GM12864 (cell line): ENCODE measurements around the gene BARD1.

Experiments used
- DNase-seq: peaks from one replicate; pipeline ENCODE4 v3.0.0-alpha.2; 2011; ENCODE audit warnings: low read depth
- H3K4me3 ChIP-seq: 2 replicates; pipeline ENCODE4 v1.5.1; 2011; ENCODE audit warnings: mild to moderate bottlenecking, low read depth, low read length, control low read depth
- TF ChIP-seq, protein P1 (sequence below): IDR thresholded peaks from 2 replicates; pipeline ENCODE4 v1.5.1; 2011; ENCODE audit warnings: low read depth, mild to moderate bottlenecking, moderate library complexity, low read length, control low read depth, inconsistent platforms; ENCODE audit errors: missing control alignments

The BARD1 gene

DNA sequence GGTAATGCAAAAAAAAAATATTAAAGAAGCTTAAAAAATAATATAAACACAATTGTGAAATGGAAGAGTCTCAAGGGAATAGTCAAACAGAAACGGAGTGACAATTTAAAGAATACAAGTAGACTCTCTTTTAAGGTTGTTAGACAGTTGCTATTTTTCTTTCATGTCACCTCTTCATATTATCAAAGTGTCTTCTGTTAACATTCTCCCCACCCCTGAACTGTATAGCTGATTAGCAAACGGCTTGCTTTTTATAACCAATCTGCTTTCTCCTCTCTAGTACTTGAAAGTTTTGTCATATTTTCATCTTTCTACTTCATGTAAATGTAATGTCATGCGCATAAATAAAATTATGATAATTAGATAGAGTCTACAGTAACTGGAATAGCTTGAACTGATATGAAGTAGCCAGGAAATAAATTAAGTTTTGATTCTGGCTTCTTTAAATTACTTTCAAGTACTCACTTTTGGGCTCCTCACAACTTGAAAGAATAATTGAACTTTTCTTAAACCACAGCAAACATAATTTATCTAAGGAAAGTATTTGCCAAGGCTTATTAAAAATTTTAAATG is 37.0 kb downstream of the BARD1 start:
- no peak overlapping the region for H3K4me3 ChIP-seq
- TF ChIP-seq, protein P1, sequence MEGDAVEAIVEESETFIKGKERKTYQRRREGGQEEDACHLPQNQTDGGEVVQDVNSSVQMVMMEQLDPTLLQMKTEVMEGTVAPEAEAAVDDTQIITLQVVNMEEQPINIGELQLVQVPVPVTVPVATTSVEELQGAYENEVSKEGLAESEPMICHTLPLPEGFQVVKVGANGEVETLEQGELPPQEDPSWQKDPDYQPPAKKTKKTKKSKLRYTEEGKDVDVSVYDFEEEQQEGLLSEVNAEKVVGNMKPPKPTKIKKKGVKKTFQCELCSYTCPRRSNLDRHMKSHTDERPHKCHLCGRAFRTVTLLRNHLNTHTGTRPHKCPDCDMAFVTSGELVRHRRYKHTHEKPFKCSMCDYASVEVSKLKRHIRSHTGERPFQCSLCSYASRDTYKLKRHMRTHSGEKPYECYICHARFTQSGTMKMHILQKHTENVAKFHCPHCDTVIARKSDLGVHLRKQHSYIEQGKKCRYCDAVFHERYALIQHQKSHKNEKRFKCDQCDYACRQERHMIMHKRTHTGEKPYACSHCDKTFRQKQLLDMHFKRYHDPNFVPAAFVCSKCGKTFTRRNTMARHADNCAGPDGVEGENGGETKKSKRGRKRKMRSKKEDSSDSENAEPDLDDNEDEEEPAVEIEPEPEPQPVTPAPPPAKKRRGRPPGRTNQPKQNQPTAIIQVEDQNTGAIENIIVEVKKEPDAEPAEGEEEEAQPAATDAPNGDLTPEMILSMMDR = no peak
- DNase-seq = no peak

DNA sequence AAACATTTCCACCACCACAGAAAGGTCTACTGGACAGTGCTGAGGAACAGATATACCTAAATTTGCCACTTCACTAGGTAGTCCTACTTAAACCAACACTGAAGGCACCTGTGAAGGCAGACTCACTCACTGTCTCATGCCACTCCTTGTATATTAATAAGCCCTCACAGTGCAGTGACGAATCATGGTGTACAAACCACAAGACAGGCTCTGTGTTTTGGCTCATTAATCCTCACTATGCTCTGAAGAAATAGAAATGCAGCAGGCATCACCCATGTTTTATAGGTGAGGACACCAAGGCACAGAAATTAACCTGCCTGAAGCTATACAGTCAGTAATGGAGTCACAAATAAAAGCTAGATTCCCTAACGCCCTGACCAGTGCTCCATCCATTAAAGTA is 44.3 kb downstream of the BARD1 start:
- TF ChIP-seq, protein P1 = no peak
- no peak overlapping the region for H3K4me3 ChIP-seq
- DNase-seq = no peak

DNA sequence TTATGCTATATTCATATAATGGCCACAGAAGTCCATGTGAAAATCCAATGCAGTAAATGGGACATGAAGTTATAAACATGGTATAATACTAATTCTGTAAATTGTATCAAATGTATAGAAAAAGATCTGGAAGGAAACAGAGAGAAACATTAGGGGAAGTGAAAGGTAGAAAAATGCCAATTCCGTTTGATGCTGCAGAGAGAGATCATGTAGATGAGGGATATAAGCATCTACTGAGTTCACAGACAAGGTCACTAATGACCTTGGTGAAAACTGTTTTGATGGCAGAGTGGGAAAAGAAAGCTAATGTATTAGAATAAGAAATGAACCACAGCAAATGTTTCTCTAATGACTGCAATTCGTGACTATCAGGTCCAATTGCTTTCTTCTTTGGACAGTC is 56.0 kb downstream of the BARD1 start:
- no peak for DNase-seq
- no peak overlapping the region for H3K4me3 ChIP-seq
- TF ChIP-seq, protein P1 = no peak

DNA sequence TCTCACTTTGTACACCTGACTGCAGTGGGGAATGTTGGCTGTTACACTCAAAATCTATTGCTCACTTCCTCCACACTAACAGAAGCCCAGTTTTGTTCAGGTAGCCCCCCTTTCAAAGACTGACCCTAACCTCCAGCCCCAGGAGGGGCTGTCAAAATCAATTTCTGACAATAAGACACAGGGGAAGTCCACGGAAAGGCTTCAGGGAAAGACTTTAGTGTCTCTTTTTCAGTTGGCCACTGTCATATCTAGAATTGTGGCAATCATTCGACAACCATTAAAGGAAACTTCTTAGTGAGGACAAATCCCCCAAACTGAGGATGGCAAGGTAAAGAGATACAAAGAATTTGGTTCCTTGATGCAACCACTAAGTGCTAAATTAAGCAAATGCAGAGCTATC is 59.0 kb downstream of the BARD1 start:
- TF ChIP-seq, protein P1 = no peak
- DNase-seq = no peak
- no peak overlapping the region for H3K4me3 ChIP-seq

DNA sequence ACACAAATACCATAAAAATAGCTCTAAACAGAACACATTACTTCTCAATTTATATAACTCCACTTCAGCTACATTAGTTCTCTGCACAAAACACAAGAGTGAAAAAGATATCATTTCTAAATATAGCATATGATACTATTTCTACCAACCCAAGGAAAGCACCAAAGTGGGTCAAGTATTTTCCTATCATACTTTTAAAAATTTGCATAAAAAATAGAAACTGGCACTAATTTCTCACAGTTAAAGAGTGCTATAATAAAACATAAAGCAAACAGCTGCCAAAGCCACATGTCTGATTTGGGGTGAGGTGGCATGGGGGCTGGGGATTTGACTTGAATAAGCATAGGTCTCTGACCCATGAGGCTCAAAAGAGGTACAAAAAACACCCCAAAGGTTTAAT is 61.5 kb downstream of the BARD1 start:
- no peak overlapping the region for H3K4me3 ChIP-seq
- DNase-seq = no peak
- TF ChIP-seq, protein P1 = no peak

DNA sequence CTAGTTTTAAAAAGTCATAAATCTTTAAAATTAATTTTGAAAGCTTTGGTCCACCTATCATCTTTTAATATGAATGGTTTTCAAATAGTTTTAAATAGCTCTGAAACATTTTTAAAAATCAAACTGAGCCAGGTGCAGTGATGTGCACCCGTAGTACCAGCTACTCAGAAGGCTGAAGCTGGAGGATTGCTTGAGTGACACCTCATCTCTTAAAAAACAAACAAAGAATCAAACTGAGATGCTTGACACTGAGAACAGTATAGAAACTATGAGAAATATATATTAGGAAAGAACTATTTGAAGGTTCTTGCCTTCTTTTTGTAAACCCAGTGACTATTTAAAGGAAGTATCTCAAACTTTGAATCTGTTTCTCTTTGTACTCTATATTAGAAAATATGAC is 67.4 kb downstream of the BARD1 start:
- H3K4me3 ChIP-seq = no peak overlapping the region
- TF ChIP-seq, protein P1 = no peak
- DNase-seq = no peak

DNA sequence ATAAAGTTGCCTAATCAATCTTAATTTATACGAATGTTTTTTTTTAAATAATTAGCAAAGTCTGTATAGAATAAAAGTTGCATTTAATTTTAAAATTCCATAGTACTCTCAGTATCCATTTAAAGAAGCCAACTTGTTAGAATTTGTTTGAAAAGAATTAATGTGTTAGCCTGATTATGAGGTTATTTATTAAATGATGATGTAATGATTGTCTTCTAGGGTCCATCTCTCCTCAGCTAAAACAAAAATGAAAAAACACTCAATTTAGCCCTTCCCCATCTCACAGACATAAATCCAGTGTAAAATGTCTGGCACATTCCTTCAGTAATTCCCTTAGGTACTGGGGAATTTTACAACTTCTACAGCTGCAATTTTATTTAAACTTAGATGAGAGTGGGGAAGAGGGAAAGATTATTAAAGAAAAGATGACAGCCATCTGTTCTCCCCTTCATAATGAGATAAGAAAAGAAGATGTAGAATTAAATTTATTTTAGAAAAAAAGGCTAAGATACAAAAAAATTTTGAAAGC is 68.6 kb downstream of the BARD1 start:
- TF ChIP-seq, protein P1 = no peak
- no peak for DNase-seq
- no peak overlapping the region for H3K4me3 ChIP-seq
